Right renal cortex interstitium (tissue), 3 donors: Measurements from ENCODE around the gene LTBR. TPM values are rescaled to one million over a fixed set of nuclear protein-coding genes. Genes with fewer than 3 reads are reported as not detected.

Experiments used
- DNase-seq, 3 donors: peaks; one replicate each; pipeline ENCODE4 v3.0.0-alpha.2; 2013; ENCODE audit warnings: low read depth in 3 of 3, low spot score in 2 of 3
- polyA plus RNA-seq, 3 donors: library from polyadenylated mRNA; unstranded; fragments of 120-200 nt; gene quantifications; one replicate each; pipeline ENCODE4 v1.2.1, GENCODE V29; 2013; ENCODE audit not compliant: insufficient read length in 3 of 3

The LTBR gene
- polyA plus RNA-seq, 3 donors = 54.1 to 59.7 (median 57.7) TPM

DNA sequence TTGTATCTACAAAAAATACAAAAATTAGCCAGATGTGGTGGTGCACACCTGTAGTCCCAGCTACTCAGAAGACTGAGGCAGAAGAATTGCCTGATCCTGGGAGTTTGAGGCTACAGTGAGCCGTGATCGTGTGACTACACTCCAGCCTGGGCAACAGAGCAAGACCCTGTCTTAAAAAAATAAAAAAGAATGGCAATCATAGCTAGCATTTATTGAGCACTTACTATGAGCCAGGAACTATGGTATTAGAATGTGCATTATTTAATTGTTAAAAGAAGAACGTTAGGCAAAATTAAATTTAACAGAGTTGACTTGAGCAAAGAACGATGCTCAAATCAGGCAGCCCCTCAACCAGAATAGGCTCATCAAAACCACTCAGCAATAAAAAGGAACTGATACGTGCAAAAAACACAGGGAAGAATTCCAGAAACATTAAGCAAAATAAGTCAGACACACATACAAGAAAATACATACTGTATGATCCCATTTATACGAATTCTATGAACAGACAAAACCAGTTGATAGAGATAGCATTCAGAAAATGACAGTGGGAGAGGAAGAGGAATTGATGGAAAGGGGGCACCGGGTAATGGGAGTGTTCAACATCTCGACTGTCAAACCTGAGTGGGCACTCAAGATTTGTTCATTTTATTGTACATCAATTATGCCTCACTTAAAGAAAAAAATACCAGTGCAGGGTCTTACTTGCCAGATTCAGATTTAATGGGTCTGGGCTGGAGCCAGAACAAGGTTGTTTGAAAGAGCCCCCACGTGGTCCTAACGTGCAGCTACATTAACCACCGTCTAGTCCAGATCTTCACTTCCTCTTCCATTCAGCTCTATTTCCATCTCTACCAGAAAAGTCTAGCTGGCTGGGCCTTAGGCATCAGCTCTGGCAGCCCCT lies 16.6 kb upstream of the LTBR start:
- no peak for DNase-seq

DNA sequence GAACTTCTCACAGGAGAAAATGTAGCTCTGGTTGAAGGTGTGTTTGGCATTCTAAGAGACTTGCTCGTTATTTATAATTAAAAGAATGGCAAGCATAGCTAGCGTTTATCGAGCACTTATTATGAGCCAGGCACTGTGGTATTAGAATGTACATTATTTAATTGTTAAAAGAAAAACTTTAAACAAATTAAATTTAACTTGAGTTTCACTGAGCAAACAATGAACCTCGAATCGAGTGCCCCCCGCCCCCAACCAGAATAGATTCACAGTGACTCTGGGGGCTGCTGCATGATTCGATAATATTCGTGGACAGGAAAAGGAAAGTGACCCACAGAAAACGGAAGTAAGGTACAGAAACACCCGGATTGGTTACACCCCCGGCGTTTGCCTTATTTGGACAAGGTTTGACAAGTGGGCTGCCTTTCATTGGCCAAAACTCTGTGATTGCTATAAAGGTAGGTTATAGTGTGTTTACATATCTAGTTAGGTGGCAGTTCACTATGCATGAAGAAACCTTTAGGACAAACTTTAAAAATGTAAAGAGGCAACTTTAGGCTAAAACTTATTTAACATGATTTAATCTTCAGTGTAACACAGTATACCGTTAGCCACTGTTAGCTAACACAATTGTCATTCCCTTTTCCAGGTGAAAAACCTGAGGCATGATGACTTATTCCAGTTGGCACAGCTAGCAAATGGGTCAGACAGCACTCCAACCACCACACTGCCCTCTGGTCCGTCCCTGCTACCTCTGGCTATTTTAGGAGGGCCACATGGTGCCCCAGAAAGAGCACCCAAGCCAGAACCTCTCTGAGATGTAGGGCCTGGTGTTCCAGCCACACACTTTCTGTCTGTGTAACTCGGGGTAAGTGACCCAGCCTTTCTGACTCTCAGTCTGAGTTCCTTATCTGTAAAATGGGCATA lies 15.7 kb upstream of the LTBR start:
- DNase-seq = no peak

DNA sequence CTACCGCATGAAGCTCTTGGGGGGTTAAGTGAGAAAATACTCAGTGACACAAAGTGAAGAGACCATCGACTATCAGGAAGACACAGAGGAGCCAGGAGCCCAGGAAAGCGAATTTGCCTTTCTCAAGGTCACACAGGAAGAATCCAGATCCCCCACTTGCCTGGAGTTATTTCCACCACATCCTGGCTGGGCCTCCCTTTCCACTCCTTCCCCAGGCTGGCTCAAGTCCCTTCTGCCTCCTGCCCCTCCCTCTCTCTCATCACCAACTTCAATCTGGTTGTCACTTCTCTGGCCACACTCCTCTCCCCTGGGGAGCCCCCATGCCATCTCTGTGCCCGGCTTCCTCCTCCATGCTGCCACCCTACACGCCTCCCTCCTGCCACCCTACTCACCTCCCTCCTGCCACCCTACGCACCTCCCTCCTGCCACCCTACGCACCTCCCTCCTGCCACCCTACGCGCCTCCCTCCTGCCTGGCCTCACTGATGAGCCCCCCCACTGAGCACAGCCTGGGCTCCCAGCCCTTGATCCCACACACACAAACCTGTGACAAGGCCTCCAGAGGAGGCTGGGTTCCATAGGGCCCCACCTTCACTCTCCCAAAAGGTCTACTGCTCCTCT lies 14.9 kb upstream of the LTBR start:
- DNase-seq = no peak

DNA sequence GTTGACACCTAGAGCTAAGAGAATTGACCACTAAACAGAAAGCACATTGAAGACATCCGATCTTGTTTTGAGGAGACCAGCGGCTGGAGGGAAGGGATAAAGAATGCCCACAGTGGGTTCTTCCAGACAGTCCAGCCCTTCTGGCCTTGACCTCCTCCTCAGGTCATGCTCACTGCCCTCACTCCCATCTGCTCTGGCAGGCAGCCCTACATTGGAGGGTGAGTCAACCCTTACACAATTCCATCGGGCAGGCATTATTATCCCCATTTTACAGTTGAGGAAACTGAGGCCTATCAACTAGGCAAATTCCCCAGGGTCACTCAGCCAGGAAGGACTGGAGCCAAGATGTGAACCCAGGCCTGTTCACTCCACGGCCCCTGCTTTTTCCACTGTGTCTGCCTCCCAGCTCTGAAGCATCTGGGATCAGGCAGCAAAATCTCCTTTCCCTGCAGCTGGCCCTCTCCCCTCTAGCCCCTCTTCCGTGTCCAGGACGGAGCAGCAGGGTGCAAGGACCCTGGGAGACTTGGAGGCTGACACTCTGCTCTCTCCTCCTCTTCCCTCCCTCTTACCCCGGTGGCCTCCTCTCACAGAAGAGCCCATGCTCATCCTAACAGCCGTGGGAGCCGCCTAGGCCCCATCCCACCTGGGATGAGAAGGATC lies 13.9 kb upstream of the LTBR start:
- DNase-seq = no peak

DNA sequence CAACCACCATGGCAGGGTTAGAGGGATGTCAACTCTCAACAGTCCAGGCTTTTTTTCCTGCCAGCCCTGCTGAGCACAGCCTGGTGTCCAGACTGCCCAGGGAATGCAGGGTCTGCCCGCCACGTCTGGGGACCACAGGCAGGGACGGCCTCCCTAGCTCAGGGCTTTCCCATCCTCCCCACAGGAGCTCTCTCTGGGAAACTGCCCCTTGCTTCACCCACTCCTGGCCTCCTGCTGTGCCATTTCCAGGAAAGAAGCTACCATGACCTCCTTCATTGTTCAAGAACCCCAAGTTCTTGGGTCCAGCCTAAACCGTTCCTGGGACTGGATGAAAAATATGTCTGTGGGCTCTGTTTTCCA lies 13.4 kb upstream of the LTBR start:
- DNase-seq = no peak

DNA sequence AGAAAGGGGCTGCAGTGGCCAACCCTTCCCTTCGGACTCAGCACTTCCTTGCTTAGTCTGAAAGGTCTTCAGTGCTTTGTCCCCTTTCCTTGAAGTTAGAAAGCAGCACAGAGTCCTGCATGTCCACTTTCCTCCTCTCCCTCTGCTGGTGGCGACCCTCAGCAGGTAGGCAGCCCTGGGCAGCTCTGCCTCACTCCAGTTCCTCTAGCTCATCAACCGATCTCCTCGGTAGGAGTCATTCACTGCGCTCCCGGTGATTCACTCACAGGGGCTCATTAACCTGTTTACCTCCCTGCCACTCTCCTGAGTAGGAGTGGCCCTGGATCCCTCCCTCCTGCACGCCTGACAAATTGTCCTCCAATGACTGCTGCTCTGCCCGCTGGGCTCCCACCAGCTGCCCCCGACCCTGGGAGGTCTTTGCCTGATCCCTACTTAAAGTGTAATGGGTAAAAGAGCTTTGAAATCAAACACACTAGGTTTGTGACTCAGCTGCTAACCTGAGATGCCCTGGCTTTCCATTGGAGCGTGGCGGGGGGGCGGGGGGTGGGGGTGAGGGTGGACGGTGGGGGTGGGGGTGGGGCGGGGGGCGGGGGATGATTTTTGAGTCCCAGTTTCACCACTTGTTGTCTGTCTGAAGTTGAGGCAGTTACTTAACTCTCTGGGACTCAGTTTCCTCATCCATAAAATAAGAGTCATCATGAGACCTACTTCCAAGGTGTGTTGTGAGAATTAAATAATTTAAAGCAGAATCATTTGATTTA lies 12.8 kb upstream of the LTBR start:
- DNase-seq = no peak

DNA sequence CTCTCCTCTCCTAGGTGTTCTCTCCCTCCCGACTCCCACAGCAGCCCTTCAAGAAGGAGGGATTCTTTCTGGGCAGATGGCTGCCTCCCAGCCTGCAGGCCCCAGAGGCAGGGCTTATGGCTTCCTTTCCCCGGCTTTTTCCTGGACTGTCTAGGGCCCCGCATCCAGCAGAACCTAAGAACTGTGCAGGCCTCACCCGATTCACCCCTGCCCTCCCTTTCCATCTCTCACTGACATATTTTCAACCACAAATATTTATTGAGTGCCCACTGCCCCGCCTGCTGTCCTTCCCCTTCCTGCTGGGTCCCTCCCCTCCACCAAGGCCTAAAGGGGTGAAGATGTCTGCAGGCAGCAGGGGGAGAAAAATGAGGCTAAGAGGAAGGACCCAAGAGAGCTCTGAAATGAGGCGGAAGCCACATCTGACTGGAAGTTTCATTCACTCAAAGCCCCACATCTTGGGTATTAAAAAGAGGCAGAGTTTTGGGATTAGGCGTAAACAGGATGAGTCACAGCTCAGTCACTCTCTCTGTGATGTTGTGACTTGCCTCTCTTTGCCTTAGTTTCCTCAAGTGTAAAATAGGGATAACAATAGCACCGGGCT lies 11.5 kb upstream of the LTBR start:
- no peak for DNase-seq

DNA sequence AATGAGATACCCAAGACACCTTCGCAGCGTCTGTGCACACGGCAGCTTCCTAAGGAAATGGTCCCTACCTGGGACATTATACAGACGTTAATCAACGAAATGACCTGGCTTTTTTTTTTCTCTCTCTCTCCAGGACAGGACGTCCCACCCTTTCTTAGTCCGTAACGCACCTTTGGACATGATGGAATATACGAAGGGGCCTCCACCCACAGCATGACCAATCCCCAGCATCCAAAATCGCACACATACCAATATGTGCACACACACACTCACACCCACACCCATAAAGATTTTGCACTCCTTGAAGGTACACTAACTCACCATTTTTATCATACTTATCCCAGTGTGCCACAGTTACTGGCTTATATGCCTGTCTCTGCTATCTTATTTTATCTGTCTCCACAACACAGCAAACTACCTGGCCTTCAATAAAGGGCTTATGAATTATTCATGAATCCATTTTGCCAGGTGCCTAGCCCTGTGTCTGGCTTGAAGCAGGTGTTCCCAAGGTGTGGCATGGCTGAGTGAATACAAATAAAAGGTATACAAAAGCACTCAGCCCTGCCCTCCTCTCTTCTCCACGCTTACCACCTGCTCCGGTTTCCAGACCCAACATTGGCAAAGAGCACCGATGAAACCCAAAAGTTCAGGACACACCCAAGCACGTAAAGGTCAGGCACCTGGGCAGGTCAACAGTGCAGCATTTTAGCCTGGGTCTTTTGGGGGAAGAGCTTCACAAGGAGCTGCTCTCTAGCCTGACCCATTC lies 10.8 kb upstream of the LTBR start:
- no peak for DNase-seq

DNA sequence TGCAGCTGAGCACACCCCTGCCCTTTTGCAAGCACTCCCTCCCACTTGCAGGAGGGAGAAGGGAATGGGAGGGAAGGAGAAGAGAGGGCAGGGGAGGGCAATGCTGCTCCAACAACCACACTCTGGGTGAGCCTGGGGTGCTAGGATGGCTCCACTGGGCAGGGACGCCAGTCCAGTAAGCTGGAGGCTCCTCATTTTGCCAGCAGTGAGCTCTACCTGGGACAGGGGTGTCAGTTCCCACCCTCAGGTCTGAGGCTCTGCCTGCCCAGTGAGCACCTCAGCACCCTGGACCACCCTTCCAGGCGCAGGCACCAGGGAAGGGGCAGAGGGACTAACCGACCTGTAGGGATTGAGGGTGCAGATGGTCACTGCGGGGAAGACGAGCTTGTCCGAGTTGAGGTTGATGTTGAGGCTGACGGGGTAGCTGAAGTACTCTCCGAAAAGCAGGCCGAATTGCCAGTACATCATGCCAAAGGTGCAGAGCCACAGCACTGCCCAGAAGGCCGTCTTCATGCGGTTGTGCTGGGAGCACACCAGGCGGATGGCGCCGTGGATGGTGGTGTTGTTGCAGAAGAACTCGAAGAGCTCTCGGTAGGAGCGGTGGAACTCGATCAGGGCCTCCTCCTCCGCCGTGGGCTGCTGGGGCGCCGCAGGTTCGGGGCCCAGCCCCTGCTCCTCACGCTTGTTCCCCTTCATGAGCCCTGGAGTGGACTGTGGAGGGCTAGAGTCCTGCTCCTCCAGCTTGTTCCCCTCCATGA lies 9.8 kb upstream of the LTBR start:
- DNase-seq = no peak

DNA sequence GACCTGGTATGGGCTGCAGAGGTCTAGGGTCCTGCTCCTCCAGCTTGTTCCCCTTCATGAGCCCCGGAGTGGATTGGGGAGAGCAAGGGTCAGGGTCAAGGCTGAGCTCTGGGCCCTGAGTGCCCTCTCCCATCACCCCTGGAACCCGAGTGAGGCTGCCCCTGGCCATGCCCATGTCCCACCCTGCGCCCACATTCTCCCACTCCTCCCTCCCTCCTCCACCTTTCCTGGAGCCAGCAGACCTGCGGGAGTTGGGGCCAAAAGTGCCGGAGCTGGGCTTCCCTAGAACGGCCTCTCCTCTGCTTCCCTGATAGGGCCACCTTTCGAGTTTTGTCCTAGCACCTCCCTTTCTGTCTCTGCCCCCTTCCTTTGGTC lies 9.2 kb upstream of the LTBR start:
- no peak for DNase-seq

DNA sequence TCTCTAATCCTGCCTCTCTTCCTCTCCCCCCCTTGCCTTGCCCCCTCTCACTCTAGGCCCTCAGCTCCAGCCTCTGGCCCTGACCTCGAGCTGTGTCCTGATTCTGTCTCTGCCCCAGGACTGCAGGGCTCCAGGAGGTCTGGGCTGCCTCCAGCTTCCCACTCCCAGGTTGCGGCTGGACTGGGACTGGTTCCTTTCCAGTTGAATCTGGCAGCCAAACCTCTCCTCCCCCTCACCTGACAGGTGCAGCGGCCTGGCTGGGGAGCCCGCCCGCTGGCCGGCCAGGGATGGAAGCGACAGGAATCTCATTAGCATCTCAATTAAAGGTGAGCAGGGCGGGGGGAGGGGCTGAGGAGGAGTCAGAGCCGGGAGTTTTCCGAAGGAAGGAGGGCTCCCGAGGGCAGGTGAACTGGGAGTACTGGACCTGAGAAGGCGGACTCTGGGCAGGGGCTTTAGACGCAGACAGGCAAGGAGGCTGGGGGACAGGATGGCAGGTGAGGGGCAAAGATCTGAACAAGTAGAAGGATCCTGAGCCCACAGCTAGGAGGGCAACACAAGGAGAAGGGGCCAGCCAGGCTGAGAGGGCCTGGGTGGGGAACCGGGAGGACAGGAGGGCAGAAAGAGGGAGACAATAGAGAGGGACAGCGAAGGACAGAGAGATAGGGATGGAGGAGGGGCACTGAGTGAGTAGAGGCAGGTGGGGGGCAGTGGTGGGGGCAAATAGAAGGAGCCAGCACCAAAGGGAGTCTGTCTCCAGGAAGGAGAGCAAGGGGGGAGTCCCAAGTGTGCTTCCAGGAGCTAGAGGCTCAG lies 8.5 kb upstream of the LTBR start, which contains the start of gene SCNN1A:
SCNN1A (minus strand) TSS at position 295 of the 810 bp plus-strand sequence. CDS start 780 bp downstream, outside the sequence.
- DNase-seq = no peak

DNA sequence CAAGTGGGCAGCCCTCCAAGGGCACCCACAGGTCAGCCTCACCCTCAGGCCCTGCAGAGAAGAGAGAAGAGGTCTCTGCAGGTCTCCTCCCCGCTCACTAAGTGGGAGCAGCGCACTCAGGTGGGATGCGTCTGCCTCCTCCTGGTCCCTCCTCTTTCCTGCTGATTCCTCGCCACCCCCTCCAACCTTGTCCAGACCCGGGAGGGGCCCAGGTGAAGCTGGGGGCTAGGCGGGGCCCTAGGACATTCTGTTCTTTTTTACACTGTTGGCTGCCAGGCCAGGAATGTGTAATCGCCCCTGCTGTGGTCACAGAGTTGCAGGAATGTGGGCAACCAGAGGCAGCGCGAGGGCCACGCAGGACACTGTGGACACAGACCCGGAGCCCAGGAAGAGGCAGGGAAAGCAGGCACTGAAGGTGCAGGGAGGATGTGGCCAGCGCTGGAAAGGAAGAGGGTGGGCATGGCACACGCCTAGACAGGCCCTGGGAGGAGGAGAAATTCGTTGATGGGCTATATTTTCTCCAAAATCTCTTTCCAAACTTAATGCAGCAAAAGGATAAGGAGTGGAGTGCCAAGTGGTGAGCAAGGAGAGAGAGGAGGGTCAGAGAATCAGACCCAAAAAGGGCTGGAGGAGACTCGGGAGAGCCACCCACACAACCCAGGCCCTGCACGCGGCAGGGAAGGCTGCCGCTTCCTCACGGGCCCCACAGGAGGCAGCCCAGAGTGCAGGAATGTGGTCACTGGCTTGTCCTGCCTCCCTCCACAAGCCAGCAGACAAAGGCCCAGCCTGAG lies 7.7 kb upstream of the LTBR start:
- no peak for DNase-seq

DNA sequence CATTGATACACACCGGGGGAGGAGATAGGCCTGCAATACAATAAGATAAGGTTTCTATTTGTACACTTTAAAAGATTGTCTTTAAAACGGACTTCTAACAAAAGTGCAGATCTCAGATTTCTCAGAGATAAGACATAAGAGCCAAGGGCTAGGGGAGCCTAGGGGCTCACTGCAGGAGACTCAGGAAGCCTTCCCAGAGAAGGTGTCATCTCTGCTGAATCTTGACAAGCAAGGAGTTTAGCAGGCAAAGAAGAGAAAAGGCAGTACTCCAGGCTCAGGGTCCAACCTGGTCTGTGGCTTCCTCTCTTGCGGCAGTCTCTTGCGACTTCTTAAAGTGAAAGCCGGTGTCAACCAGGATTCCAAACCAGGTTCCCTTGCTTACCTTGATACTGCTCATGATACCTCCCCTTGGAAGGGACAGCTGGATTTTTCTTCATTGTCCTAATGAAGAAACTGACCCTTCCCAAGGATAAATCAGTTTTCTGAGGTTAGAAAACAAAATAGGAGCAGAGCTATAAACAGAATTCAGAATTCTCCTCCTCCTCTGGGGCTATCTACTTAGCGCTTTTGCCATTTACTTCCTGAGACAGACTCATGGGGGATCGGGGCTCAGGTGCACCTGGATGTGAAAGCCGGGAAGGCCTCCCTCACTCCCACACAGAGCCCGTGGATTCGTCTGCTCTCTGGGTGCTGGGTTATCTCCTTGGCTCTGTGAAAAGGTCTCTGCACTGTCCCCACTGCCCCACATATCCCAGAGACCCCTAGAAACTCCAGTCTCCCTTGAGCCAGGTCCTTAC lies 6.9 kb upstream of the LTBR start:
- DNase-seq = no peak

DNA sequence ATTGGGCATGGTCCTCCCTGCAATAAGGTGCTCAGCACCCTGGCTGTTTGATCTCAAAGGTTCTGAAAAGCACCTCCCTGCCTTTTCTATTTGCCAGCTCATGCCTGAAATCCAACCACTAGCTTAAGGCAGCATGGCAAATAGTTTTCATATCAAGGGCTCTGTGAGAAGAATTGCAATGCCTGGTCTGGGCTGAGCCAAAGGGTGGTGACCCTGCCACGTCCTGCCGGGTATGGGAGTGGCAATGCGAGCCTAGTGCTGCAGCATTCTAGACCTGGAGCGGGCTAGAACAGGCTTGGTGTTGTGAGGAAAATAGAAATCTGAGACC lies 6.3 kb upstream of the LTBR start:
- no peak for DNase-seq

DNA sequence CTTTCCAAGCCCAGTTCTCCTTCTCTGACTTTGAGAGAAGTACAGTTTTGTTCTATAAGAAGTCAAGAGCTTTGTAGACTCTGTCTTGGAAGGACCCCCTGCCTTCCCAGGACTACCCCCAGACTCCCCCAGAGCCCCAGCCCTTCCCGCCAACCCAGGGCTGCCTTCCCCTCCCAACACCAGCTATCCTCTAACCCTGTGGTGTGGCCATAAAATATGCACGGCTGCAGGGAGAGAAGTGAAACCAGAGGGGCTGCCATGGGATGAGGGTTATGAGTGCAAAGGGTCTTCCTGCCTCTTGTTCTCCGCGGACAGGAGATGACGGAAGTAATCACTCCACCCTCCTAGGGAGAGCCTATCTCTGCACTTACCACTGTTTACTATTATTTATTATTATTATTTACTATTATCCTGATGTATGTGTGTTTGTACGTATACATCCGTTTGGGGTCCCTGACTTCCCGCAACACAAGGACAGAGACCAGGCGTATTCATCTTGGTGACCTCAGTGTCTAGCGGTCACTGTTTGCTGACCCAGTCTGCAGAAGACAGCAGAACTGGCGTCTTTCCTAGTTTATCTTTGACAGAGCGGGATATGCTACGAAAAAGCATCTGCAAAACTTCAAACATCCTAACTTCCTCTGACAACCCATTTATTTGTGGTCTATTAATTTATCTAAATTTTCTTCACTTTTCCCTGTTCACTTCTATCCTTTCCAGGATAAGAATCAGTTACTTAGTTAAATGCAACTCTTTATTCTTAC lies 5.1 kb upstream of the LTBR start:
- no peak for DNase-seq
